ENCODE measurements around the gene ZDHHC1.
A peak's percentile ranks its signal among the peaks of the same experiment; 100 is the strongest.
"Not testable (repeated sequence)": the region's sequence is repeated elsewhere in the genome, so short reads cannot be mapped to it uniquely, and the experiment has no call there.

ZDHHC1 gene

GRCh38 chr16:67394155-67395104, 21.8 kb downstream of the ZDHHC1 start:
- DNase-seq (ENCODE audit: low spot score), result no peak

DNA sequence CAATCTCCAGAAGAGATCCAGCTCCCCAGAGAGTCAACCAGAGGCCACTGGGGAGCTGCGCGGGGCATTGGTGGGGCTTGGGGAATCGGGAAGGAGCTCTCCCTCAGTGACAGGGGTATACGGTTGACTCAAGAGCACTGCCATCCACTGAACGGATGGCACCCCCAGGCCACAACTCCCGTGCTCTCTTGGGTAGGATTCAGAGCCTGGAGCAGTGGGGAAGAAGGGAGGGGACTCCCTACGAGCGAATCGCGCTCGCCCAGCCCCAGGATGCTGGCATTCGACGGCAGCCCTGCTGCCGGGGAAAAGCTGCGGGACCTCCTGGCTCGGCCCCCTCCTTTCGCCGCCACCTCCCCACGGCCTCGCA, 22.5 kb downstream of the ZDHHC1 start:
- no peak for DNase-seq (ENCODE audit: low spot score)

DNA sequence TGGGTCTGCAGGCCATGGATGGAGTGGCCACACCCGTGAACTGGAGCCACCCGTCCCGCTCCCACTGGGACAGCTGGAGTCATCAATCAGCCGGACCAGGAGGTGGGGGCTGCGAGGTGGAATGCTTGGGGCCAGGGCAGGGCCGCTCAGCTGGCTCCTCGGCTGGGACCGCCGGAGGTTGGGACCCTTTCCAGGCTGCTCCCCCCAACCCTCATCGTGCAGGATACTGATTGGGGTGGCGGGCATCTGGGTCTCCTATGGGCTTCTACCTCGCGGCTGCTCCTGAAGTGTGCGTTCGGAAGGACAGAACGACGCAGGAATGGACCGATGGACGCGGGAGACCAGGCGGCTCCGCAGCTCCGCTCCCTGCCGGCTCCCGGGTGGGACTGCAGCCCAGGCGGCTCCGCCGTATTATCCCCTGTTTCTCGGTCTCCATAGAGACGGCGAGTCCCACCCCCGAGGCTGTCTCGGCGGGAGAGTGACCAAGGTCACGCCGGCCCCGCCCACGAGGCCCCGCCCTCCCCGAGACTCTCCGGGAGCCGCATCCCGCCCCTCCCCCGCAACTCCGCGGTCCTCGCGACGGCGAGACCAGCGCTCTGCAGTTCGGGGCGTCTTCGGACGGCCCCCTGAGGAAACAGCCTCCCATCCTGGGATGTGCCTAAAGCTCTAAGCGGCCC, 23.0 kb downstream of the ZDHHC1 start, which contains the start of gene TPPP3:
Gene TPPP3 (minus strand): TSS at position 388 of the 677 bp plus-strand sequence. CDS start 2,387 bp downstream, outside the sequence.
- no peak for DNase-seq (ENCODE audit: low spot score)

- no peak for DNase-seq (ENCODE audit: low spot score)
These were observed 23.8 kb downstream of the ZDHHC1 start for GRCh38 chr16:67392301-67393059.

- peak; percentile 49 for DNase-seq (ENCODE audit: low spot score)
These were observed 24.6 kb downstream of the ZDHHC1 start for GRCh38 chr16:67391424-67392300.

- DNase-seq (ENCODE audit: low spot score), result no peak
These were observed 25.4 kb downstream of the ZDHHC1 start for GRCh38 chr16:67390816-67391423.

DNA sequence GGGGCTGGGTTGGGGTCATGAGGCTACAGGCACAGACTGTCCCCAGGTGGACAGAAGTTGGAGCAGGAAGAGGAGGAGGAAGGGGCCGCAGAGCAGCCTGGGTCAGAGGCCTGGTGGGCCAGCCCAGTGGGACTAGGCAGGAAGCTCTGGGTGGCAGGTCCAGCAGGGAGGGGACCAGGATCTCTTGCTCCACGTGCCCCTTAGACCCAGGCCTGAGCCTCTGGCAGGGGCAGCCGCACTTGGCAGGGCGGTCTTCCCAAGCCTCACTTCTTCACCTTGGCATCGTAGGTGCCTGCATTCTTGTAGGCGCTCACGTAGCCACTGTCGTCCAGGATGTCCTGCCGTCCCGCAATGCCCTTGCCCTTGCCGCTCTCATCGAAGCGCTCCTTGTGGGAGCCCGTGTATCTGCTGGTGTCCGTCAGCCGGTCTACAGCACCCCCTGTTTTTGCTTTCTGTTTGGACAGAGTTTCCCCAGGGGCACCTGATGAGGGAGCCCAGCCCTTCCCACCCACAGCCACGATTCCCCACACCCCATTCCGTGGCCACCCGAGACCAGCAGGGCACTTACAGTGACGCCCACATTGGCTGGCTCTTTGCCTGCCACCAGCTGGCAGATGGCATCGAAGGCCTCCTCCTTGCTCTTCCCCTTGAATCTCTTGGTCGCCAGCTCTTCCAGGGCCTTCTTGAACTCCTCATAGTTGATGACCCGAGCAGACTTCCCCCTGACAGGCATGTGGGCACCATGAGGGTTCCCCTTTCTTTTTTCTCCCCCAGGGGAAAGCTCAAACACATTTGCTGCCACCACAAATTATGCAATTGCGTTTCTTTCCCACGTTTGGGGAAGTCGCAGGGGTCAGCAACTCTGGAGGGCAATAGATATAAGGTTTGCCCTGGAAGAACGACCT, 26.1 kb downstream of the ZDHHC1 start:
- DNase-seq (ENCODE audit: low spot score), result no peak

GRCh38 chr16:67388591-67388990, 27.7 kb downstream of the ZDHHC1 start:
- DNase-seq (ENCODE audit: low spot score), result no peak

DNA sequence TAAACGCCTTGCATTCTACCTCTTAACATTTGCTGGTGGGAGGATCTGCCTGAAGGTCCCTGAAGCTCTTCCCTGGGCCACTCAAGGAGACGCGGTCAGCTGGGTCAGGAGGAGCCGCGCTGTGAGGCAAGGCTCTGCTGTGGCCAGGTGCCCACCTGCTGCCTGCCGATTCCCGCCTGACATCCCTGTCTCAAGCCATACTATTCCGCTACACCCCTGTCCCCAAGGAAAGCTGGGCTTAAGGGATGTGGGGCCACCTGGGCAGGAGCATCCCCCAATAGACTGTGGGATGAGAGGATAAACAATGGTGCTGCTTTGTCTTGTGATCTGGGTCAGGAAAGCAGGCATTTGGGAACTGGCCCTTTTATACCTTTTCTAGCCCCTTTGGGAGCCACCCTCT, 28.1 kb downstream of the ZDHHC1 start:
- DNase-seq (ENCODE audit: low spot score), result no peak

DNA sequence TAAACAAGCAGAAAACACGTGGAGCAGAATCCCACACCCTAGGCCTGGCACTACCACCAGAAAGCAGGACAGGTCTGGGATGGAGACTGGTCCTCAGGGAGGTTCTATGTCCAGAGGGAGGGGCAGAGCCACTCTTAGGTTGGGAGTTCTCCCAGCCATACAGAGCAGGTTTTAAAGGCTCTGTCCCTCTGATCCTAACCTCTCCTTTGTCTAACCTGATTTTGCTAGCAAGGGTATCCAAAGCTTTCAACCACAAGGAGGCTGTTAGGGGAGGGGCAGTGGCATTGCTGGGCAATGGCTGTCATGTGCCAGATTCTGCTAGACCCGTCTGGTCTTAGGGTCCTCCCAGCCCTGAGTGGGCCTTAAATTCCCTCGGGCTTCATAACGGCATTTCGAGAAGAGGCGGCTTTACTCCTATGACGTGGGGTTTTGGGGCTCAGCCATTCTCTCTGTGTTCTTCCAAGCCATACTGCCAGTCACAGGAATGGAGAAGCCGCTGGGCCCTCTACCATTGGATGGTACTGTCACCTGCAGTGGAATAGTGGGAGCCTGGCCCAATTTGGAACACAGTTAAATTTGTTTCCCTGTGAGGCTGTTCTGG, 28.7 kb downstream of the ZDHHC1 start:
- DNase-seq (ENCODE audit: low spot score), result no peak

- no peak for DNase-seq (ENCODE audit: low spot score)
These were observed 29.3 kb downstream of the ZDHHC1 start for GRCh38 chr16:67386861-67387455.

DNA sequence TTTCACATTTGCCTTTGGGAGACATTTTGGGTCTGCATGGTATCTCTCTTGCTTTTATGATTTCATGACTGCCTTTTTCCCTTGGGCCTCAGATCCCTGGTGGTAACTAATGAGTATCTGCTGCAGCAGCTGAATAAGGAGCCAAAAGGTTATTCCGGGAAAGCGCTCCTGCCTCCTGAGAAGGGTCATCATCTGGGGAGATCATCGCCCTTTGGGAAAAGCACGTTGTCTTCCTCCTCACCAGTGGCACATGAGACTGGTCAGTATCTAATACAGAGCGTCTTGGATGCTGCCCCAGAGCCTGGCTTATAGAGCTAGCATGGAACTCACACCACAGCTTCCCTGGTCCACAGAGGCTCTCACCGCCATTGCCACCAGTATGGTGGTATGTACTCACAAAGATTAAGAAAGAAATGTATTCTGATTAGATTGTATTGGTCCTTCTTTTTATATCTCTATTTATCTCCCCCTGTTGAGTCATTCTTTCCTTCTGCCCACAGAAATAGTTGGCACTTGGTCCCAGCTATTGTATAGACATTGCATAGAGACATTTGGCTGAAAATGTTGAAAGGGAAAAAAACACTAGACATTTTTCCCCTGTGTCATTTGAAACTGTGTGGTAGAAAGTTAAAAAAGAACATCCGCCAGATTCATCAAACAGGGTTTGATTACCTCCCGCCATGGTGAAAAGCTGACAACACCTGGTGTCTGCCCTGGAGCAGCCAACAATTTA, 31.3 kb downstream of the ZDHHC1 start:
- DNase-seq (ENCODE audit: low spot score), result no peak

DNA sequence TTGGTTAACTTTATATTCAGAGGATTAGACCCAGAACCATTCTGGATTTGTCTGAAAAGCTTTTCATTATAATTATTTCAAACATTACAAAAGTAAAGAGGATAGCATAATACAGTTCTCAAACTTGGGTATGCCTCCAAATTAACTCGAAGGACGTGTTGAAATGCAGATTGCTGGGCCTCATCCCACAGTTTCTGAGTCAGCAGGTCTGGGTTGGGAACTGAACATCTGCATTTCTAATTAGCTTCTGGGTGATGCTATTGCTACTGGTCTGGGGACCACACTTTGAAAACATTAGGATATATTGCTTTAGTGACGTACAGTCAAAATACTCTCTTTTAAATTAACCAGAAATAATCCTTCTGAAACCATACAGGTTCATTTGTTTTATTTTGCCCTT, 33.0 kb downstream of the ZDHHC1 start:
- no peak for DNase-seq (ENCODE audit: low spot score)

DNA sequence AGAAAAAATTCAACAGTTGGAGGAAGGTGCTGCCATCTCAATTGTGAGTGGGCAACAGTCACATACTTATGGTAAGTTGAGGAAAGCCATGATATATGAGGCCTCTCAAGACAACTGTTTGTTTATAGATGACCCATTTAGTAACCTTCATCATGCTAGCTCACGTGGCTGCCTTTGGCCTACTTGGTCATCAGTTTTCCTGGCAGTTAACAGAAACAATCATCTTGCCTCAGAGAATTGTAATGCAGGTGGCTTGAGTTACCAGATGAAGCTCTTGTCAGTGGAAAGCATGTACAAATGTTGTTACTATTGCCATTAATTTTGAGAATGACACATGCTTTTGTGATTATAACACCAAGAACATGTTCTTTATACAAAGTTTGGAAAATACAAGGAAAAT, 37.6 kb downstream of the ZDHHC1 start:
- no peak for DNase-seq (ENCODE audit: low spot score)

DNA sequence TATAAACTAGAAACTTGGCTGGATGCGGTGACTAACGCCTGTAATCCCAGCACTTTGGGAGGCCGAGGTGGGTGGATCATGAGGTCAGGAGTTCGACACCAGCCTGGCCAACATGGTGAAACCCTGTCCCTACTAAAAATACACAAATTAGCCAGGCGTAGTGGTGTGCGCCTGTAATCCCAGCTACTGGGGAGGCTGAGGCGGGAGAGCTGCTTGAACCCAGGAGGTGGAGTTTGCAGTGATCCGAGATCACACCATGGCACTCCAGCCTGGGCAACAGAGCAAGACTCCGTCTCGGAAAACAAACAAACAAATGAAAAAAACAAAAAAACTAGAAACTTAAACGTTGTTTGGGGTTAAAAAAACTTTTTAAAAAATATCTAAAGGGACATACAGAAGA, 40.3 kb downstream of the ZDHHC1 start:
- DNase-seq (ENCODE audit: low spot score), result not testable (repeated sequence)

DNA sequence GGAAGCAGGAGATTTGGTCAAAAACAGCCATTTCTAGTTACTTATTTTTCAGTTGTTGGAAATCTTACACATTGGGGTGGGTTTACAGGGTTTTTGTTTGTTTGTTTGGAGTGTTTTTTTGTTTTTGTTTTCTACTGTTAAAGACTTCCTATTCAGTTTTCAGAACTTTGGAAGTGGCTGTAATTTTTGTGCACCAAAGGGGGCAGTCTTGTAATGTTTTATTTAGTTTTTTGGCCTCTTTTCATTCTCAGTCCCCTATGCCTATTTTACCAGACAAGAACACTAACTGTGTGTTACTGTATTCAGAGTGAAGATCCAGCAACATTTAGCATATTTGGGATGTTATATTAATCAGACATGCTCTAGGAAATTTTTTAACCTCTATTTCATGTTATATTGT, 43.6 kb downstream of the ZDHHC1 start:
- peak; percentile 45 for DNase-seq (ENCODE audit: low spot score)

GRCh38 chr16:67370661-67371060, 45.6 kb downstream of the ZDHHC1 start:
- no peak for DNase-seq (ENCODE audit: low spot score)

DNA sequence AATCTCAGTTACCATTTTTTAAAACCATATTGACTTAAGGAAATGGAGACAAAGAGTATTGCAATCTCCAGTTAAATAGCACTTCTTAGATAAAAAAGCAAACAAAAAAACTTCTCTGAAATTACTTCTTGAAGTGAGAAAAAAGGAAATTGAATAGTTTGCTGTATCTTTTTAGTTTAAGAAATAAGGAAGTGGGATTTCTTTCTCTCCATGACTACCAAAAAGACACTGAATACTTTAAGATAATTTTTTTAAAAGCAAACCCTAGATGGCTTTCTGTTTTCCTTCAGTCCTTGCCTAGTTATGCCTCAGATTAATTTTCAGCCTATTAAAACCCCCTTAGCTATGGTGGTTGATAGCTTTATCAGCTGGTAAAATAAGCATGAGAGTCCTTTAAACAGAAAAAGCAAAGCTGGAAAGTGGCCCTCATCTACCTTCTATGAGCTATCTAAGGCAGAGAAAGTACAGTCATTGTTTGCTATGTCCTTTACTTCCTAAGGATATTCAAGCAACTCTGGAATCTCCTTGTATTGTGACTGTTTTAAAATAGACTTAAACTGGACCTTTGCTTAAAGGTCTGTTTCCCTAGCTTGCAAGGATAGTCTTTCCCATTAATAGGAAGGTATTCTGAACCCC, 51.6 kb downstream of the ZDHHC1 start:
- no peak for DNase-seq (ENCODE audit: low spot score)

Measured in cerebellar cortex (tissue), 1 donor.